DOHH2 (cell line): ENCODE data around the gene ZFAND3.

Experiments
- CTCF ChIP-seq: fragments of 200-600 bp; sonication (generic); IDR thresholded peaks from one replicate; pipeline ENCODE4 v1.5.1; 2014; ENCODE audit warnings: antibody characterized with exemption, mild to moderate bottlenecking, low read depth, low read length; ENCODE audit not compliant: poor library complexity, severe bottlenecking
- EZH2phosphoT487 ChIP-seq: fragments of 200-600 bp; sonication (generic); IDR thresholded peaks from 2 replicates; pipeline ENCODE4 v1.6.1; 2017; ENCODE audit warnings: borderline replicate concordance, mild to moderate bottlenecking, antibody characterized with exemption, low read length, moderate library complexity, mixed read lengths

- TF ChIP-seq CTCF = no peak
- TF ChIP-seq EZH2phosphoT487 = no peak
Observed at GRCh38 chr6:38177882-38178583, 358.5 kb downstream of the ZFAND3 start.
